ENCODE results near the gene SNX27.

DNA sequence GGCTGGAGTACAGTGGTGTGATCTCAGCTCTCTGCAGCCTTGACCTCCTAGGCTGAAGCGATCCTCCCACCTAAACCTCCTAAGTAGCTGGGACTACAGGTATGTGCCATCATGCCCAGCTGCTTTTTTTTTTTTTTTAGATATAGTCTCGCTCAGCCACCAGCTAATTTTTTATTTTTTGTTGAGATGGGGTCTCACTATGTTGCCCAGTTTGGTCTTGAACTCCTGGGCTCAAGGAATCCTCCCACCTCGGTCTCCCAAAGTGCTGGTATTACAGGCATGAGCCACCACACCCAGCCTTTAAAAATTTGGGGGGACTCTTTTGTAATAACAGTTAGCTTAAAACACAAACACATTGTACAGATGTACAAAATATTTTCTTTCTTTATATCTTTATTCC lies 1.7 kb upstream of the SNX27 start:
- TF ChIP-seq EZH2 (IDR thresholded peaks at IDR 0.05; ENCODE audit: borderline replicate concordance, insufficient read depth, low read depth, low read length, poor library complexity, severe bottlenecking): no peak
- TF ChIP-seq, protein P1, sequence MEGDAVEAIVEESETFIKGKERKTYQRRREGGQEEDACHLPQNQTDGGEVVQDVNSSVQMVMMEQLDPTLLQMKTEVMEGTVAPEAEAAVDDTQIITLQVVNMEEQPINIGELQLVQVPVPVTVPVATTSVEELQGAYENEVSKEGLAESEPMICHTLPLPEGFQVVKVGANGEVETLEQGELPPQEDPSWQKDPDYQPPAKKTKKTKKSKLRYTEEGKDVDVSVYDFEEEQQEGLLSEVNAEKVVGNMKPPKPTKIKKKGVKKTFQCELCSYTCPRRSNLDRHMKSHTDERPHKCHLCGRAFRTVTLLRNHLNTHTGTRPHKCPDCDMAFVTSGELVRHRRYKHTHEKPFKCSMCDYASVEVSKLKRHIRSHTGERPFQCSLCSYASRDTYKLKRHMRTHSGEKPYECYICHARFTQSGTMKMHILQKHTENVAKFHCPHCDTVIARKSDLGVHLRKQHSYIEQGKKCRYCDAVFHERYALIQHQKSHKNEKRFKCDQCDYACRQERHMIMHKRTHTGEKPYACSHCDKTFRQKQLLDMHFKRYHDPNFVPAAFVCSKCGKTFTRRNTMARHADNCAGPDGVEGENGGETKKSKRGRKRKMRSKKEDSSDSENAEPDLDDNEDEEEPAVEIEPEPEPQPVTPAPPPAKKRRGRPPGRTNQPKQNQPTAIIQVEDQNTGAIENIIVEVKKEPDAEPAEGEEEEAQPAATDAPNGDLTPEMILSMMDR (IDR thresholded peaks at IDR 0.05): no peak

All from B cell (primary cell).